ENCODE results near the gene EI24.

EI24 gene

DNA sequence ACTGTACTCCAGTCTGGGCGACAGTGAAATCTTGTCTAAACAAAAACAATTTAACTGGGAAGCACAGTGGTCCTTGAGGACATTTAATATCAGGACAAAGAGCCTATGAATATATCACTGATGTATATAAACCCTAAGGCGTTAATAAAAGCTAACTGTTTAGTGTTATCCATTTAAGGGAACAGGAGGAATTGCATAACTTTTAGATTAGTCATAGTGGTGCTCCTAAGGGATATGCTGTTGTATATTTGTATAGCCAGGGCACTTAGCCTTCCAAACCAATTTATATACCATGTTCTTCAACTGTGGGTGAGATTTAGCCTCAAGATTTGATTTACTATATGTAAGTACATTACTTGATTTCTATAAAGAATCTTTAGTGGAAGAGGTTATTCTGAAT is 52.7 kb downstream of the EI24 start:
- peaks cover 4% of the 10 kb centered on the region for H3K4me1 ChIP-seq
- TF ChIP-seq, protein P1, sequence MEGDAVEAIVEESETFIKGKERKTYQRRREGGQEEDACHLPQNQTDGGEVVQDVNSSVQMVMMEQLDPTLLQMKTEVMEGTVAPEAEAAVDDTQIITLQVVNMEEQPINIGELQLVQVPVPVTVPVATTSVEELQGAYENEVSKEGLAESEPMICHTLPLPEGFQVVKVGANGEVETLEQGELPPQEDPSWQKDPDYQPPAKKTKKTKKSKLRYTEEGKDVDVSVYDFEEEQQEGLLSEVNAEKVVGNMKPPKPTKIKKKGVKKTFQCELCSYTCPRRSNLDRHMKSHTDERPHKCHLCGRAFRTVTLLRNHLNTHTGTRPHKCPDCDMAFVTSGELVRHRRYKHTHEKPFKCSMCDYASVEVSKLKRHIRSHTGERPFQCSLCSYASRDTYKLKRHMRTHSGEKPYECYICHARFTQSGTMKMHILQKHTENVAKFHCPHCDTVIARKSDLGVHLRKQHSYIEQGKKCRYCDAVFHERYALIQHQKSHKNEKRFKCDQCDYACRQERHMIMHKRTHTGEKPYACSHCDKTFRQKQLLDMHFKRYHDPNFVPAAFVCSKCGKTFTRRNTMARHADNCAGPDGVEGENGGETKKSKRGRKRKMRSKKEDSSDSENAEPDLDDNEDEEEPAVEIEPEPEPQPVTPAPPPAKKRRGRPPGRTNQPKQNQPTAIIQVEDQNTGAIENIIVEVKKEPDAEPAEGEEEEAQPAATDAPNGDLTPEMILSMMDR (IDR thresholded peaks at IDR 0.05) = no peak
- H3K9ac ChIP-seq = no peak overlapping the region
- no peaks in the 10 kb centered on the region for H3K36me3 ChIP-seq (ENCODE audit: control insufficient read depth, insufficient read depth, low read length)
- no peak overlapping the region for H3K4me3 ChIP-seq (ENCODE audit: low read depth, low read length)
- H3K9me3 ChIP-seq (ENCODE audit: control insufficient read depth, low read length) = no peaks in the 10 kb centered on the region
- H3K27ac ChIP-seq = no peak overlapping the region
- H3K79me2 ChIP-seq = no peaks in the 10 kb centered on the region
- H3K4me2 ChIP-seq (ENCODE audit: low read length) = no peak overlapping the region
- no peaks in the 10 kb centered on the region for H3K27me3 ChIP-seq (ENCODE audit: control insufficient read depth, insufficient read depth, low read length)
- no peak overlapping the region for H2AFZ ChIP-seq

DNA sequence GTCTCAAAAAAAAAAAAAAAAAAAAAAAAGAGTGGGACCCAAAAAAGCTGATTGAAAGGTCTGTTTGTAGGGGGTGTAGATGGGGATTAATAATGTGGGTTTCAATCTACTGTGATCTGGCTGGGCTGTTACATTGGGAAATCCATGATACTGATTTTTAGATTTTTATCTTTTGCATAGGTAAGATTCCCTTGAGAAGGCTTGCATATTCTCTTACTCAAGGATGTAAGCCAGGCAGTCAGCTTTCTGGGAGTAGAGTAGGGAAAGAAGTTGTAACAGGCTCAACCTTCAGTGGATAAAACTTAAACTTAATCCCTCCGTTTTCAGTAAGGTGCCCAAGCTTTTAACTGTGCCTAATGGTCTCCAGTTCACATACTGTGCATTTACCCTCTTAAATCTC is 53.8 kb downstream of the EI24 start:
- no peaks in the 10 kb centered on the region for H3K36me3 ChIP-seq (ENCODE audit: control insufficient read depth, insufficient read depth, low read length)
- TF ChIP-seq, protein P1 (IDR thresholded peaks at IDR 0.05) = no peak
- no peak overlapping the region for H3K4me2 ChIP-seq (ENCODE audit: low read length)
- H3K9me3 ChIP-seq (ENCODE audit: control insufficient read depth, low read length) = no peaks in the 10 kb centered on the region
- H3K79me2 ChIP-seq = no peaks in the 10 kb centered on the region
- no peak overlapping the region for H3K4me3 ChIP-seq (ENCODE audit: low read depth, low read length)
- H3K27ac ChIP-seq = no peak overlapping the region
- no peak overlapping the region for H2AFZ ChIP-seq
- no peaks in the 10 kb centered on the region for H3K27me3 ChIP-seq (ENCODE audit: control insufficient read depth, insufficient read depth, low read length)
- H3K4me1 ChIP-seq = peaks cover 4% of the 10 kb centered on the region
- no peak overlapping the region for H3K9ac ChIP-seq

DNA sequence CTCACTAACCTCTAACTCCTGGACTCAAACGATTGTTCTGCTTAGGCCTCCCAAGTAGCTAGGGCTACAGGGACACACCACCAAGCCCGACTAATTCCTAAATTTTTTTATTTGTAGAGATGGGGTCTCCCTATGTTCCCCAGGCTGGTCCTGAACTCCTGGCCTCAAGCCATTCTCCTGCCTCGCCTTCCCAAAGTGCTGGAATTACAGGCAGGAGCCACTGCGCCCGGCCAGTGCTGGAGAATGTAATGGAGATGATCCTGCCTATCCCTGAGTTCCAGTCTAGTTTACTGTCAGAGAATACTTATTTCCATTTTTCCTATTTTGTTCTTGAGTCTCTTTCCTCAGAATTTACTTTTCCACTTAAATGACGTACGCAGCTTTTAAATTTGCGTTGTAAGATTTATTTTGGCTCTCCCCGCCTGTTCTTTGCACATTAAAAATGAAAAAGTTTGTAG is 55.5 kb downstream of the EI24 start, which contains the start of gene CHEK1:
TSS of gene CHEK1 (plus strand) at position 408 of the 458 bp plus-strand sequence. CDS start 1,606 bp downstream, outside the sequence.
- H3K9ac ChIP-seq = peak within 1 kb of the TSS; percentile 8
- peak within 1 kb of the TSS; percentile 85 for H2AFZ ChIP-seq
- no peaks in the 10 kb centered on the region for H3K27me3 ChIP-seq (ENCODE audit: control insufficient read depth, insufficient read depth, low read length)
- no peaks in the 10 kb centered on the region for H3K36me3 ChIP-seq (ENCODE audit: control insufficient read depth, insufficient read depth, low read length)
- H3K79me2 ChIP-seq = no peaks in the 10 kb centered on the region
- peak within 1 kb of the TSS; percentile 72 for H3K4me3 ChIP-seq (ENCODE audit: low read depth, low read length)
- TF ChIP-seq, protein P1 (IDR thresholded peaks at IDR 0.05) = no peak
- peak within 1 kb of the TSS; percentile 69 for H3K4me2 ChIP-seq (ENCODE audit: low read length)
- H3K9me3 ChIP-seq (ENCODE audit: control insufficient read depth, low read length) = no peaks in the 10 kb centered on the region
- peak within 1 kb of the TSS; percentile 87 for H3K27ac ChIP-seq
- peaks cover 4% of the 10 kb centered on the region for H3K4me1 ChIP-seq

DNA sequence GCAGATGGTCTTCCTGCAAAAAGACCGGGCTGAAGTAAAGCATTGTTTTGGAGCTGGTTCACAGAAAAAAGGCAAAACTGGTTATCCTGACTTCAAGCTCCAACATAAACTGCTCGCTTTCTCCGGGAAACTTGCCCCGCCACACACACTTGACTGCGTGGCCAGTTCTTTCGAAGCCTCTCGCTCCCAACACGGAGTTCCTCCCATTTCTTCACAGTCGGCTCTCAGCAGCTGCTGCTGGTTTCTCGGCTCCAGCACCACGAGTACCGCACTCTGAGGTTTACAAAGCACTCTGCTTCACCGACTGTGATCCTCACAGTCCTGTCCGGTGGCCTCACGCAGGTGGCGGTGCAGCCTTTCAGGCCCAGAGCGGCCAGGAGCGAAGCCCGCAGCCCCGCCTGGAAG is 56.0 kb downstream of the EI24 start:
- H3K4me2 ChIP-seq (ENCODE audit: low read length) = peak overlapping the region; percentile 69
- H2AFZ ChIP-seq = peak overlapping the region; percentile 85

More for the DNA sequence above, 56.0 kb downstream of the EI24 start:
- Histone ChIP-seq H3K79me2 (no peaks in the 10 kb centered on the region), H3K9ac (no peak overlapping the region), H3K36me3 (ENCODE audit: control insufficient read depth, insufficient read depth, low read length) (no peaks in the 10 kb centered on the region), H3K27me3 (ENCODE audit: control insufficient read depth, insufficient read depth, low read length) (no peaks in the 10 kb centered on the region), H3K27ac (peak overlapping the region; percentile 87), H3K4me1 (peaks cover 4% of the 10 kb centered on the region), H3K4me3 (ENCODE audit: low read depth, low read length) (peak overlapping the region; percentile 72), H3K9me3 (ENCODE audit: control insufficient read depth, low read length) (no peaks in the 10 kb centered on the region)
- TF ChIP-seq, protein P1 (IDR thresholded peaks at IDR 0.05) = no peak

Data from parathyroid adenoma (tissue), 2 donors.